ENCODE results near the gene EPDR1. TPM values are rescaled to one million over a fixed set of nuclear protein-coding genes. Genes with fewer than 3 reads are reported as not detected.

The EPDR1 gene
- total and polyA plus RNA-seq, 12 donors, result 7.8 to 75.0 (median 56.3) TPM

DNA sequence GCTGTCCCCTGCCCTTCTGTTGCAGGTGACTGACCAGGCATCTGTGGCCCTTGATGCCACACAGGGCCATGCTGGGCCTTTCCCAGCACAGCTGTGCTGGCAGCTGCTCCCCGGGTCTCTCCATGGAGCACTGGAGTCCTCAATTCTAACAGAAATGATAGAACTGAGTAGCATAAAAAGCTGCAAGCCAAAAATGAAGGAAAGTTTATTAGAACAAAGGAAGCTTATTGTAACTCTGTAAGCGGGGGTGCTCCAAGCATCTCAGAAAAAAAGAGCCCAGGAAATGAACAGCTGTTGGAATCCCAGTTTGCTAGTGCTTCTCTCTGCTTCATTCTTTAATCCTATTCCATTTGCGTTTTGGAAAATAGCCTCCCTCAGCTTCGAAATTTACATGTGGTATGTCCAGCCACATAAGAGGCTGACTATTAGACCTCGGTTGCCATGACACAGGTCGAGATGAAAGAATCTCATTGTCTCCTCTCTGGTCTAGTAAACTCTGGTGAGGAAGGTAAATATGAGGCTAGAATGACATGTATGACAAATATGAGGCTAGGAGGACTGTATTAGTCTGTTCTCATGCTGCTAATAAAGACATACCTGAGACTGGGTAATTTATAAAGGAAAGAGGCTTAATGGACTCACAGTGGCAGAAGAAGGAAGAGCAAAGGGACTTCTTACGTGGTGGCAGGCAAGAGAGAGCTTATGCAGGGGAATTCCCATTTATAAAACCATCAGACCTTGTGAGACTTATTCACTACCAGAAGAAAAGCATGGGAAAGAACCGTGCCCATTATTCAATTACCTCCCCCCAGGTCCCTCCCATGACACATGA lies 23.7 kb downstream of the EPDR1 start:
- WGBS, 2 donors, result 73 to 86% methylated on average over 8 of the region's 8 CpGs
- H3K36me3 ChIP-seq, result peaks cover 0 to 4% (median 0%) of the 10 kb centered on the region in 9 donors
- peak overlapping the region; percentile 4 to 87 (median 66) for H3K27ac ChIP-seq
- no peak overlapping the region for H3K4me3 ChIP-seq
- DNase-seq, result no peak
- TF ChIP-seq, protein P1, sequence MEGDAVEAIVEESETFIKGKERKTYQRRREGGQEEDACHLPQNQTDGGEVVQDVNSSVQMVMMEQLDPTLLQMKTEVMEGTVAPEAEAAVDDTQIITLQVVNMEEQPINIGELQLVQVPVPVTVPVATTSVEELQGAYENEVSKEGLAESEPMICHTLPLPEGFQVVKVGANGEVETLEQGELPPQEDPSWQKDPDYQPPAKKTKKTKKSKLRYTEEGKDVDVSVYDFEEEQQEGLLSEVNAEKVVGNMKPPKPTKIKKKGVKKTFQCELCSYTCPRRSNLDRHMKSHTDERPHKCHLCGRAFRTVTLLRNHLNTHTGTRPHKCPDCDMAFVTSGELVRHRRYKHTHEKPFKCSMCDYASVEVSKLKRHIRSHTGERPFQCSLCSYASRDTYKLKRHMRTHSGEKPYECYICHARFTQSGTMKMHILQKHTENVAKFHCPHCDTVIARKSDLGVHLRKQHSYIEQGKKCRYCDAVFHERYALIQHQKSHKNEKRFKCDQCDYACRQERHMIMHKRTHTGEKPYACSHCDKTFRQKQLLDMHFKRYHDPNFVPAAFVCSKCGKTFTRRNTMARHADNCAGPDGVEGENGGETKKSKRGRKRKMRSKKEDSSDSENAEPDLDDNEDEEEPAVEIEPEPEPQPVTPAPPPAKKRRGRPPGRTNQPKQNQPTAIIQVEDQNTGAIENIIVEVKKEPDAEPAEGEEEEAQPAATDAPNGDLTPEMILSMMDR (IDR thresholded peaks at IDR 0.05), result no peak
- H3K4me1 ChIP-seq, result peaks cover 2 to 52% (median 30%) of the 10 kb centered on the region in 9 donors
- no peaks in the 10 kb centered on the region for H3K27me3 ChIP-seq
- no peaks in the 10 kb centered on the region for H3K9me3 ChIP-seq
- peak in 6 of 8 donors; percentile 23 to 54 (median 39) for ATAC-seq
- intact Hi-C loops (cut with DNase I), result no loop called here

DNA sequence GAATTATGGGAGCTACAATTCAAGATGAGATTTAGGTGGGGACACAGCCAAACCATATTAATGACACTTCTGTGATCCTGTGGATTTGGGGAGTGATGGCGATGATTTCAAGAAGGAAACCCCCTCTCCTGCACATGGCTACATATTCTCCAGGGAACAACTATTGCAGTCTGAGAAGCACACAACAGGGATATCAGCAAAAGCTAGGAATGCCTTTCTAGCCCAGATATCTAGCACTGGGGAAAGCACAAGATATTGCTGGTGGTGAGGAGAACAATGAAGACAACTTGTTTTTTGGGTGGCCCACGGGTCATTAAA lies 24.3 kb downstream of the EPDR1 start:
- WGBS, 2 donors, result 47 to 59% methylated on average over 2 of the region's 2 CpGs
- intact Hi-C loops (cut with DNase I), result no loop called here
- TF ChIP-seq, protein P1 (IDR thresholded peaks at IDR 0.05), result no peak
- Histone ChIP-seq H3K4me1 (peaks cover 2 to 52% (median 30%) of the 10 kb centered on the region in 9 donors), H3K9me3 (no peaks in the 10 kb centered on the region), H3K4me3 (no peak overlapping the region), H3K27ac (peak overlapping the region in 6 of 10 donors; percentile 56 to 87 (median 73)), H3K36me3 (peaks cover 0 to 9% (median 0%) of the 10 kb centered on the region in 9 donors), H3K27me3 (no peaks in the 10 kb centered on the region)
- ATAC-seq (no peak), DNase-seq (no peak)

DNA sequence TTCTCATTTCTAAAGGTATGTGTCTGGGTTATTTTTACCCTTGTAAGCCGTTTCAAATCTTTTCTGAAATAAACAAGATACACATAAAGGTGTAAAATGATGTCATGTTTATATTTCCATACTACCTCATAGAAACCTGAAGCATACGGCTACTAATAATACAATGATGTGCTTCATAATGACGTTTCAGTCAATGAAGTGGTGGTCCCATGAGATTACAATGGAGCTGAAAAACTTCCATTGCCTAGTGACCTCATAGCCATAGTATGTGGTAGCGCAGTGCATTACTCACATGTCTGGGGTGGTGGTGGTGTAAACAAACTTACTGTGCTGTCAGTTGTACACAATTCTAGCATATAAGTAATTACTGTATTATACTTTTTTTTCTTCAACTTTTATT lies 24.9 kb downstream of the EPDR1 start:
- Histone ChIP-seq H3K4me1 (peaks cover 2 to 52% (median 30%) of the 10 kb centered on the region in 9 donors), H3K36me3 (peaks cover 0 to 13% (median 0%) of the 10 kb centered on the region in 9 donors), H3K27ac (peak overlapping the region in 1 of 10 donors; percentile 56), H3K9me3 (no peaks in the 10 kb centered on the region), H3K4me3 (no peak overlapping the region), H3K27me3 (no peaks in the 10 kb centered on the region)
- DNase-seq (no peak), ATAC-seq (no peak)
- intact Hi-C loops (cut with DNase I), result no loop called here
- 65 to 66% methylated on average over 4 of the region's 4 CpGs for WGBS, 2 donors
- TF ChIP-seq, protein P1 (IDR thresholded peaks at IDR 0.05), result no peak

DNA sequence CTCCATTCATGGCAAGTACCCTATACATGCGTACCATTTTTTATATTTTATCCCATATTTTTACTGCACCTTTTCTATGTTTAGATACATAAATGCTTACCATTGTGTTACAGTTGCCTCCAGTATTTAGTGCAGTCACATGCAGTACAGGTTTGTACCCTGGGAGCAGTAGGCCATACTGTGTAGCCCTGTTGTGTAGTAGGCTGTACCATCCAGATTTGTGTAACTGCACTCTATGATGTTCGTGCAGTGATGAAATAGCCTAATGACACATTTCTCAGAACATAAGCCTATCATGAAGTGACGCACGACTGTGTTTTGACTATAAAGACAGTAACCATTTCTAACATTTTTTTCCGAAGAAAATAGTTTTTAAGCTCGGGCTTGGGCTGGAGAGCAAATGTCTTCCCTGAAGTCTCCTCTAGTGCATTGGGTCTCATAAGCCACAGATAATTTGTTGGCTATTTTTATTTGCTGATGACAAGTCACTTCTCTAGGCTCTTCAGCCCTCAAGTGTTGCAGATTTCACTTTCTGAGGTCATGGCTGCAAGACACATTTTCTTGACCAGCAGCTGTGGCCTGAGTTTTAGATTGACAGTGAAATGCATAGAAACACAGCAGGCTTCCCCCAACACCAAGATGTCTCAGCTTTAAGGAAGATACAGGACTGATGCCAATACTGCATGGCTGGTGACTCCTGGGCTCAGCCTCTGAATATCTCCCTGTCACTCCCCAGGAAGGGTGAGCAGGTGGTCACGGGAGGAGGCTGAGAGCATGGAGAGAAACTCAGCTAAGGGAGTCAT lies 26.9 kb downstream of the EPDR1 start:
- H3K9me3 ChIP-seq, result no peaks in the 10 kb centered on the region
- peak overlapping the region in 2 of 10 donors; percentile 13 to 23 for H3K27ac ChIP-seq
- H3K4me3 ChIP-seq, result no peak overlapping the region
- WGBS, 2 donors, result 53 to 70% methylated on average over 7 of the region's 7 CpGs
- peaks cover 2 to 46% (median 30%) of the 10 kb centered on the region in 9 donors for H3K4me1 ChIP-seq
- no peaks in the 10 kb centered on the region for H3K27me3 ChIP-seq
- peaks cover 0 to 30% (median 0%) of the 10 kb centered on the region in 9 donors for H3K36me3 ChIP-seq
- ATAC-seq (peak in 5 of 8 donors; percentile 32 to 65 (median 61)), DNase-seq (no peak)
- intact Hi-C loops (cut with DNase I), result no loop called here
- TF ChIP-seq, protein P1 (IDR thresholded peaks at IDR 0.05), result no peak

All from heart right ventricle (tissue), 16 donors.